GM12873 (cell line): ENCODE results near the gene NOX3.

ENCODE experiments used
- TF ChIP-seq, protein P1 (sequence below): IDR thresholded peaks from 2 replicates; pipeline ENCODE4 v1.5.1; 2012; ENCODE audit warnings: low read depth, mild to moderate bottlenecking, moderate library complexity, low read length, control low read depth; ENCODE audit not compliant: insufficient read depth; ENCODE audit errors: missing control alignments

NOX3 gene

DNA sequence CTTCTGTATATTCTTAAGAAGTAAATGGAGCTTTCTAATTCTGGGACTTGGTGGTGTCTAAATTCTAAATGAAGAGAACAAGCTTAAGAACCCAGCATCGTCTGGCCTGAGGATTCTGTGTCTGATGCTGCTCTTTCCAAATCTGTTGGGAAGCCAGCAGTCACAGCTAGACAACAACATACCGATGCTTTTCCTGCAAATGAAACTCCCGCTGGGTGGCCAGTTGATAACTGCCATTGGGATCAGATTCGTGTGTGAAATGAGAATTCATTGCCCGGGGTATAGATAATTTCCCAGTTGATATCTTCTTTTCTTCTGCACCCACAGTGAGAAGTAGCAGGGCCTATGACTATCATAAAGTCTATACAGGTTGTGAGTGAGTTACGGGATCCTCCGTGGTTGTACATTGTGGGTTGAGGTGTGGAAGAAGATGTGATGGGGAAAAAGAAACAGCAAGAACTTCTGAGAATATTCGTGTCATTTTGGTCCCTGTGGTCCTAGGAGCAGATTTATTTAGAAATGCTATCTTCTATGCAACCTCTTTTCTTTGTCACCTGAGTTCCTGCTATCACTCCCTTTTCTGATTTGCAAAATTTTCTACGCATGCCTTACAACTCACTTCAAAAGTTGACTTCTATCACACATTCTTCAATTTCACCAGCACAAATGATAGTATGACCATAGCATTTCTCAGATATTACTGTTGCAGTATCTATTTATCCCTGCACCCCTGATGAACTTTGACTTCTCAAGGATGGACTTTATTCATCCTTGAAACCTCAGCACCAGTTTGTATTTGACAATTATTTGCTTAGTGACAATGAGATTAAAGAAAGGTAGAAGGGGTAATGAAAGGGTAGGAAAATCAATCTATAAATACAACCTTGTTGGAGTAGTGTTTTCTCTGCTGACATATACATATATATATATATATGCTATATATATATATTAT is 10.4 kb downstream of the NOX3 start:
- TF ChIP-seq, protein P1, sequence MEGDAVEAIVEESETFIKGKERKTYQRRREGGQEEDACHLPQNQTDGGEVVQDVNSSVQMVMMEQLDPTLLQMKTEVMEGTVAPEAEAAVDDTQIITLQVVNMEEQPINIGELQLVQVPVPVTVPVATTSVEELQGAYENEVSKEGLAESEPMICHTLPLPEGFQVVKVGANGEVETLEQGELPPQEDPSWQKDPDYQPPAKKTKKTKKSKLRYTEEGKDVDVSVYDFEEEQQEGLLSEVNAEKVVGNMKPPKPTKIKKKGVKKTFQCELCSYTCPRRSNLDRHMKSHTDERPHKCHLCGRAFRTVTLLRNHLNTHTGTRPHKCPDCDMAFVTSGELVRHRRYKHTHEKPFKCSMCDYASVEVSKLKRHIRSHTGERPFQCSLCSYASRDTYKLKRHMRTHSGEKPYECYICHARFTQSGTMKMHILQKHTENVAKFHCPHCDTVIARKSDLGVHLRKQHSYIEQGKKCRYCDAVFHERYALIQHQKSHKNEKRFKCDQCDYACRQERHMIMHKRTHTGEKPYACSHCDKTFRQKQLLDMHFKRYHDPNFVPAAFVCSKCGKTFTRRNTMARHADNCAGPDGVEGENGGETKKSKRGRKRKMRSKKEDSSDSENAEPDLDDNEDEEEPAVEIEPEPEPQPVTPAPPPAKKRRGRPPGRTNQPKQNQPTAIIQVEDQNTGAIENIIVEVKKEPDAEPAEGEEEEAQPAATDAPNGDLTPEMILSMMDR = no peak

DNA sequence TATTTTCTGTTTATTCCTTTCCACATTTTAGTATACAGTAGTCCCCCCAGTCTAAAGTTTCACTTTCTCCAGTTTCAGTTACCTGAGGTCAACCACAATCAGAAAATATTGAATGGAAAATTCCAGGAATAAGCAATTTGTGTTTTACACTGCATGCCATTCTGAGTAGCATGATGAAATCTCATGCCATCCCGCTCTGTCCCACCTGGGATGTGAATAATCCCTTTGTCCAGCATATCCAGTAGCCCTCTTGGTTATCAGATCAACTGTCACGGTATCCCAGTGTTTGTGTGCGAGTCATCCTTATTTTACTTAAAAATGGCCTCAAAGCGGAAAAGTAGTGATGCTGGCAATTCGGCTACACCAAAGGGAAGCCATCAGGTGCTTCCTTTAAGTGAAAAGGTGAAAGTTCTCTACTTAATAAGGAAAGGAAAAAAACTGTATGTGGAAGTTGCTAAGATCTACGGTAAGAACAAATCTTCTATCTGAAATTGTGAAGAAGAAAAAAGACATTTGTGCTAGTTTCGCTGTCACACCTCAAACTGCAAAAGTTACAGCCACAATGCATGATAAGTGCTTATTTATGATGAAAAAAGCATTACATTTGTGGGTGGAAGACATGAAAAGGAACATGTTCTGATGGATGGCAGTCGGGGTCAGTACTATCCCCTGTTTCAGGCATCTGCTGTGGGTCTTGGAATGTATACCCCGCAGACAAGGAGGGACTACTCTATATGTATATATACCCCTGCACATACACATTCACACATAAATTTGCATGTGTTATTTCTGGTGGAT is 11.3 kb downstream of the NOX3 start:
- TF ChIP-seq, protein P1 = no peak

DNA sequence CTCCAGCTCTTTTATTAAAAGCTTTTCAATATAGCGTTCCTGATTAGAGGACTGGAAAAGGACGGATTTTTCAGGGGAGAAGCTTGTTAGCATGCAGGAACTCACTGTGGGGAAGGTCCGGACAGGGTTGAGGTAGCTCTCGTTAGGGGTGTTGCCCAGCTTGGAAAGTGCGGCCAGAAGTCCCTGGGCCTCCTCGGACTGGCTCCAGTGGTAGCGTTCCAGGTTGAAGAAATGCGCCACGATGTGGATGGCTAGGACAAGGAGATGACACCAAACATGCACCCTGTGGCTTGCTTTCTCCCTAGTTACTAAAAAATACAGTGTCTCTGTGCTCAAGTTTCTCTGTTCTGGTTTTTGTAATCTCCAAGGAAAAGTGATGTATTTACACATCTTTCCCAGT is 12.5 kb downstream of the NOX3 start:
- TF ChIP-seq, protein P1 = no peak

DNA sequence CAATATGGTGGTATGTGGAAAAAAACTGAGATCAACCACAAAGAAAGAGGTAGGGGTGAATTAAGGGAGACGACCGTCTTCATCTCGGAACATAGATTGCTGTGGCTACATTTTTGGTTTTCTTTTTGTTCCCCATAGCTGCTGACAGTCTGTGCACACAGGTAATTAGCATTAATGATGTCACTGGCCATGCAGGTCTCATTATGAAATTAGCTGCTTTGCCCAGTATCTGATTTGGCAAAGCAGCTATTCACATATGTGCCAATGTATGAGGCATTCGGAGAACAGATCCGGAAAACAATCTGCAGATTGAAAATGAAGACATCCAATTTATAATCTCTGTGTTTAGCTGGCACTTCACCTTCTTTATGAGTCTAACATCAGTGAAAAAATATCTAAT is 13.1 kb downstream of the NOX3 start:
- TF ChIP-seq, protein P1 = no peak

DNA sequence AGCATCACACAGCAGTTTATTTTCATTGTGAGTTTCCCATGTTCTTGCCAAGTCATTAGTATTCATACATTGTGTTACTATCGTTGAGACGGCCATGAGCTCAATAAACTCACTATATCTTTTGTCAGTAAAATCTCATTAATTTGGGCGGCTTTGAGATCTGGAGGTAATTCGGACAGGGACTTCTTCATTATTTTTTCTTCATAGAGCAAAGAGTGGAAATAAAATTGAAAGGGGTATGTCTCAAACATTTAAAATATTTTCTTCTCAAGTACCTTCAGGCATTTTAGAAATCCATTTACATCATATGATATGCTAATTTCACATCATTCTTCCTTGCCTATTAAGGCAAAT is 14.6 kb downstream of the NOX3 start:
- TF ChIP-seq, protein P1 = no peak

DNA sequence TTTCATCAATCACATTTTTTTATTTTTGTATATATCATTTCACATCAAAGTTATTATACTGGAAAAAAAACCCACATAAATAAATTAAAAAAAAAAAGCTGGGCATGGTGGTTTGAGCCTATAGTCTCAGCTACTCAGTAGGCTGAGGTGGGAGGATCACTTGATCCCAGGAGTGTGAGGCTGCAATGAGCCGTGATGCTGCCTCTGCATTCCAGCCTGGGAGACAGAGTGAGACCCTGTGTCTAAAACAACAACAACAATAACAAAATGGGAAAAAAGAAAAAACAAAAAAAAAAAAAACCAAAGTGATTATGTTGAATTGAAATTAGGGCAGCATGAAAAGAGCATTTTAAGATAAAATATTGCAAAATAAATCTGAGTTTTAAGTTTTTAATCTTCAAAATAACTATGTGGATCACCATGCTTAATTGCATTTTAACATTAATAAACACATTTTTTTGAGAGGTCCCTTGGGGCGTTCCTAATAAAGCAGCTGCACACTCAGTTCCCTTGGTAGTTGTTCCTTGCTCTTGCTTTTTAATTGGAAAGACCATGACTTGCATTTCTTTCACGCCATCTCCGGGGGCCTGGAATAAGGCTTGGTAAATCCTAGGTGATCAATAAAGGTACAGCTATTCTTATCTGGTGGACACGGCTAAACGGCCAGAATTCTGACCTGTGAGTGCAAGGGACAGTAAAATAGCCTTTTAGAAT is 15.1 kb downstream of the NOX3 start:
- TF ChIP-seq, protein P1 = no peak

DNA sequence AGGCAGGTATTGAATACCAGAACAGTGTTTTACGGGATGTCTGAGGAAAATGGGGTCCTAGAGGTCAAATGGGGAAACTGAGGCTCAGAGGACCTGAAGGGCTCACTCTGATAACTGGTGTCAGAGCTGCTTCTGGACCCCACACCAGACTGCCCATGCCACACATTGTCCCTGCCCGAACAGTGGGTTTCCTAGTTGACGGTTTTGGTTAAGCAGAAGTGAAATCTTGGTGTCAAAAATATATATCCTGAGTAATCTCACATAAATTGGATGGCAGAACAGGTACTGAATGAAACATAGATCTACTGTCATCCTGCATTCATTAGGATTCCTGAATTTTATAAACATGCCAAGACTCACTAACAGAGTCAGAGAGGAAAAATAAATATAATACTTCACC is 16.3 kb downstream of the NOX3 start:
- TF ChIP-seq, protein P1 = no peak
